HG02588 (cell line): ENCODE data around the gene PCNX3.
A peak's percentile ranks its signal among the peaks of the same experiment; 100 is the strongest.

Source experiments
- ATAC-seq: cut with Tn5 transposase; IDR thresholded peaks from one replicate; pipeline ENCODE4 v1.9.1; 2021; ENCODE audit warnings: mild to moderate bottlenecking, moderate library complexity; ENCODE audit not compliant: unreplicated experiment

Gene PCNX3

DNA sequence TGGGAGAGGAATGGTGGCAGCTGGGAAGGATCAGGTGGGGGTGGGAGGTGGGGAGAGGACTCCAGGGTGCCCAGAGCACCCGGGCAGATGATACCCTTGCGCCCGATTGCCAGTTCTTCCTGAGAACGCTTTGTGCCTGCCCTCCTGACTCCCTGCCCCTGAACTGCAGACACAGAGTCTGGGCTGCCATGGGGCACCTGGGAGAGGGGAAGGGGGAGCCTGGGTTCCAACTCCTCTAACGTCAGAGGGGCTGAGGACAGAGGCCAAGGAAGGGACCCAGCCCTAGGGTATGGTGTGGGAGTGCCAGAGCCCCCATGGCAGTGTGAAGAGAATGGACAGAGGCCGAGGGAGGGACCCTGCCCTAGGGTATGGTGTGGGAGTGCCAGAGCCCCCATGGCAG lies 19.1 kb upstream of the PCNX3 start:
- no peak for ATAC-seq

DNA sequence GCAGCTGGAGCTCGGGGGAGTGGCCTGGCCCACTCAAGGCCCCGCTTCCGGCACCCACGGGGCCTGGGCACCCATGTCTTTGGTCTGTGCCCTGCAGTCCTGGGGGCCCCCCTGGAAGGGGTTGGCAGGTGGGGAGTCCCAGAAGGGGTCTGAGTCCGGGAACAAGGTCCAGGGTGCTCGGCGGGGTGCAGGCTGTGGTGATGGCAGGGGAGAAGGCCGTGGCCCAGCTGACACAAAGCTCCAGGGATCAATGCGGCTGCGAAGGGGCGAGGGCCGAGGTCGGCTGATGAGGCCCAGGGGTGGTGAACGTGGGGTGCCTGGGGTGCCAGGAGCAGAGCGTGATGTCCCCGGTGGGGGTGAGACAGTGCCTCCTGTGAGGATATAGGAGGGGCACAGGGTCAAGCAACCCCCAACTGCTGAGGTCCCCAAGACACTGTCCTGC lies 17.3 kb upstream of the PCNX3 start:
- no peak for ATAC-seq

DNA sequence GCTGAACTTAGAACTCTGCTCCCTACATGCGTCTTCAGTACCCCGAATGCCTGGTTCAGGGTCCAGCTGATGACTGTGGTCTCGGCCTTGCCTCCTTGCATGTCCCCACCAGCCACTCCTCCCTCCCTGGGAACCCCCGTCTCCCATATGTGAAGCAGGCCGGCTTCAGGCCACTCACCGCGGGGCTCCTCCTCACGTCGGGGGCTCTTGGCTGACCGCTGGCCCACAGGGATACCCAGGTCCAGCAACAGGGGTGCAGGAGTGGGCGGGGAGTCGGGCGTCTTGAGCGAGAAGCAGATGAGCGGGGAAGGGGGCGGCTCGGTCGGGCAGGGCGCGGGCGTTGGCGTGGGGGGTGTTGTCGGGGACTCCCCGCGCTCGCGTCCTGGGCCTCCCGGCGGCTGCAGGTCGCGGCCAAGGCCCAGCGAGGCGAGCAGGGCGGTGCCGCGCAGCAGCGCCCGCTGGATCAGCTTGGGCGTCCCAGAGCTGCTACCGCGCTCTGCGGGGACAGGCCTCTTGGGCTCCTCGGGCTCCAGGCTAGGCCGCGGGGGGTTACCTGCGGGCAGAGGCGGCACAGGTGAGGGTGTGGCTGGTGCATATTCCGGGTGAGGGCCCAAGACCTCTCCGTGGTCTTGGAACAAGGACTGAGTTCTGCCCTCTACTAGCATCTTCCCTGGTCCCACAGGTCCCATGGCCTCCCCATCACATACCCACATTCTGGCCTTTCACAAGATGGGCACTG lies 16.2 kb upstream of the PCNX3 start:
- no peak for ATAC-seq

DNA sequence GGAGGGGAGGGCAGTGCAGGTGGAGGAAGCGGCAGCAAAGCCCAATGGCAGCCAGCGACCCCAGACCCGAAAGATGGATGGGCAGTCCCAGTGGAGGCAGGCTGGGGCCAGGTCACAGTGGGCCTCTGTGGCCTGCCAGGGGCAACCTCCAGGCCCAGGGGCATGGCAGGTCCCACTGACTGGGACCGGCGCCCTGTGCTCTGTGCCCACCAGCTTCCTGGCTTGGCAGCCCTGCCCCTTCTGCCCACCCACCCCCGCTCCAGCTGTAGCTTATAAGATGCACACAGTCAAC lies 15.7 kb upstream of the PCNX3 start:
- no peak for ATAC-seq

DNA sequence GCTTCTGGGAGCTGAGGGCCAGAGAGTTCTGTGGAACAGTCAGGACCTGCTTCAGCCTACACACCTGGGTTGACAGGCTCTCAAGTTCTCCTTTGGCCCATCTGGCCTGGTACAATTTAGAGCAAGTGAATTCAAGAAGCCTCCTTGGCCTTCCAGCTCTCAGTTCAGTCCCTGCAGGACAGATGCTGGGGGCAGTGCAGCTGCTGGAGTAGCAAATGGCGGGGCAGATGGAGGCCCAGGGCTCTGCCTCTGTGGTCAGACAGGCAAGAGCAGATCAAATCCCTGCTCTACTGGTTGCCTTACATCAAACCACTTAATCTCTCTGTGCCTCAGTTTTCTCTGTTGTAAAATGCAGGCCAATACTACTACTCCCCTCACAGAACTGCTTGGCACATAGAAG lies 11.3 kb upstream of the PCNX3 start:
- ATAC-seq = no peak

DNA sequence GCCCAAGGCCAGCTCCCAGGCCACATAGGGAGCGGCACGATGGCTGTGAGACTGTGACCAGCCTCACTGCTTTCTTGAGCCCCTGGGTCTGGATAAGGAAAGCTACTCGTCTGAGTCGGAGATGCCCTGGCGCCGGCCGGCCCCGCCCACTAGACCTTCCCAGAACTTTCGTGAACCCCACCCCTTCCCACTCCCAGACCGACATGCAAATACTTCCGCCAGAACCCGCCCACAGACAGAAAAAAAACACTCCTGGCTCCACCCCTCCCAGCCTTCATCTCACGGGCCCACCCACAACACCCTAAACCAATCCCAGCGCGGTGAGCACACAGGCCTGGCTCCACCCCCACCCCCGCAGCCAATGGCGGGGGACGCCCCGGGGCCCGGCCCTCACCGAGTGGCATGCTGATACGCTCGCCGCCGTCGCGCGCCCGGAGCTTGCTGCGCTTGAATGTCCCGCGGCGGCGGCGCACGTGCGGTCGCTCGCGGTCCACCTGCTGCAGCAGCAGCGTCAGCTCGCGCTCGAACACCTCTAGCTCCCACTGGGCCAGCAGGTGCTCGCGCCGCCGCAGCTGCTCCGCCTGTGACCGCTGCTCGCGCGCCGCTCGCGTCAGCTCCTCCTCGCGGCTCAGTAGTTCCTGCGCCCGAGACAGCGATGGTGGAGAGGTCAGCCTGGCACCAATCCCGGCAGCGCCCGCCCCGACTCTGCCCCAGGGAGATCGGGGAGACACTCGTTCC lies 8.5 kb upstream of the PCNX3 start:
- no peak for ATAC-seq

DNA sequence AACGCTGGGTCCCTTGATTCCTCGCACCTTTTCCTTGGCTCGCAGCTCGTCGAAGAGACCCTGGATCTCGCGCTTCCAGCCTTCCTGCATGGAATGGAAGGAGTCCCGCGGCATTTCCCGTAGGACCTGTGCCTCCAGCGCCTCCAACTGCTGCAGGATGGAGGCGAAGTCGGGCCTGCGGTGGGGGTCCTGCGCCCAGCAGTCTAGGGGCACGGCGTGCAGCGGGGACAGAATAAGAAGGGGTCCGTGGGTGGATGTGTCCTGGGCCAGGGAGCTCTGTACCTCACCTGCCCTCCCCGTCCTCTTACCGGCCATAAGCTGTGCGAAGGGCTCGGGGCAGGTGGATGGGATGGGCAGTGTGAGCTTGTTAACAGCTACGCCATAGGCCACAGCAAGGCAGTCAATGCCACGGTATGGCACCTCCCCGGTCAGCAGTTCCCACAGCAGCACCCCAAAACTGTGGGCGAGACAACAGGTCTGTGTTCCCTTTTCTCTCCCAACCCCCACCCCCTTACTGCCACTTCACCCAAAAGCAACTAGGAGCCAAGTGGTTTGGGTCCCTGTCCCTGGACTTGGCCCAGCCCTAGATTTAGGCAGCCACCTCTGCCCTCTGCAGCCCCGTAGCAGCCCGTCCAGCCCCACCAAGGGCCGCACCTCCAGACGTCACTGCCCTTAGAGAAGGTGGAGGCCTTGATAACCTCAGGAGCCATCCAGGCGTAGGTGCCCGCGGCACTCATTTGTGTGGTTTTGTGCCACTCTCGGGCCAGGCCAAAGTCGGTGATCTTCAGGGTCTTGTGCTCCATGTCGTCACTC lies 7.8 kb upstream of the PCNX3 start:
- ATAC-seq = no peak

DNA sequence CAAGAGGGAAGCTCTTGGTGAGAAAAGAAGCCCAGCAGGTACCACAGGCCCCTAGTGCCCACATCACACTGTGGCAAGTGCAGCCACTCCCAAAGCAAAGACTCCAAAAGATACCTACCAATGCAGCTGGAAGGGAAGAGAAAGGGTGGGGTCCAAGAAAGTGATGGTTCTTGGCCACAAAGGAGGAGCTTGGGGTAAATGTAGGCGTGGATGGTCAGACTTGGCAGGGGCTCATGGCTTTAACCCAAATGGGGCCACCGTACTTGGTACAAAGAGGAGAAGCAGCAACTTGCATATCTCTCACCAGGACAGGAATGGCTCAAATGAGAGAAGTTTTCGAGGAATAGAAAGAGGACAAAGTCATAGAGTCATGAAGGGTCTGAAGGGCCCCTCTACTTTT lies 6.3 kb upstream of the PCNX3 start:
- no peak for ATAC-seq

DNA sequence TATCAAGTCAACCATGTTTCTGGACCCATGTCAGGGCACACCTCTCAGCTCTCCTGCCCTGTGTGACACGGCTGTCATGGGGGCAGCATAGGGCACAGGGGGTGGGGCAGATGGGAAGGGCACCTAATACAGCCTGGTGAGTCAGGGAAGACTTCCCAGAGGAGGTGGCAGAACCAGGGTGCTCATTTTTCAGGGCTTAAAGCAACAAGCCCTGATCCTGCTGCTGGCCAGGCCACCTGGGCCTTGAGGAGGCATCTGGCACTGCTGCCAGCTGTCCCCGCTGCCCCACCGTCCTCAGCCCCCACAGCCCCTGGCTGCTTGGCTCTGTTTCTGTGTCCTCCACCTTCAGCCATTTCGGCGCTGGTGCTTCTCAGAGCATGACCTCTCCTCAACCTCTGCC lies 5.9 kb upstream of the PCNX3 start:
- ATAC-seq = no peak

DNA sequence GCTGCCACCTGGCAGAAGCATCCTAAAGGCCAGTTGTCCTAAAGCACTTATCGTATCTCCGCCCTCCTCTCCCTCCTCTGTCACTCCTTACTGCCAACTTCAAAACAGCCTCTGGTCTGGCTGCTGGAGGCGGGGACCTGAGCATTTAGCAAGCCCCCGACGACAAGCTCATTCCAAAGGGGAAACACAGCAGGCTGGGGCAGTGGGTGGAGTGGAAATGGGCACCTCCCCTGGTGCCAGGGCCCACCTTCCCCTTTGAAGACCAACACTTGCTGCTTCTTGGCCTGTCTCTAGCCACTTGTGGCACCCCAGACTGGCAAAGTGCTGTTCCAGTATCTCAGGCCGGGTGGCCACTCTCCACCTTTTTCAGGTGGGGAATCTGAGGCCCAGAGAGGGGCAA lies 5.2 kb upstream of the PCNX3 start:
- no peak for ATAC-seq

DNA sequence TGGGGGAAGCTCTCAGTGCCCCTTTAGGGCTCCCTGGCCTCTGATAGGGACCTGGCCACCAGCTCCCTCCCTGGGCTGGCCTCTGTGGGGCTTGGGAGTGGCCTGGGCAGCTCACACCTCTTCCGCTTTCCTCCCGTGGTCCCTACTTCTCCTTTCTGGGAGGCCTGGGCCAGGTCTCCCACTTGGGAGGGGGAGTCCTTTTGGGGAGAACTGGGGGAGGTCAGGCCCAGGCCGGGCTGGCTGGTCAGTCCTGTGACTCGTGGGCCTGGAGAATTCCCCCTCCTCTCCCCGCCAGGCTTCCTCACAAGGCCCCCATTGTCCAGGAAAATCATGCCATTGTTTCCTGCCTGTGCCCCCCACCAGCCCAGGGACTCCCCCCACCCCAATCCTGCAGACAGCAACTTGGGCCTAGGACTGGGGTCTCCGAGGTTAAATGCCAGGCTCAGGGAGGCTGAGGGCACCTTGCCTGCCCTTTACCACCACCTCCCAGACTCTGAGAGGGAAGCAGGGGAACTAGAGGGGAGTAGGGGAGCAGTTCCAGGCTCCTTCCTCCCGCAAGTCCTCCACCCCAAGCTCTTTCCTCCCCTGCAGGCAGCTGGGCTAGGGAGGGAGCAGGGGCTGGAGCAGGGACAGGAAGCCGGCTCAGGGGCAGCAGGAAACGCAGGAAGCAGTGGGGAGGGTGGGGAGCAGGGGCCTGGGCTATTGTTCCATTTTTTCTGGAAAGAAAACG lies 4.4 kb upstream of the PCNX3 start:
- ATAC-seq = no peak

DNA sequence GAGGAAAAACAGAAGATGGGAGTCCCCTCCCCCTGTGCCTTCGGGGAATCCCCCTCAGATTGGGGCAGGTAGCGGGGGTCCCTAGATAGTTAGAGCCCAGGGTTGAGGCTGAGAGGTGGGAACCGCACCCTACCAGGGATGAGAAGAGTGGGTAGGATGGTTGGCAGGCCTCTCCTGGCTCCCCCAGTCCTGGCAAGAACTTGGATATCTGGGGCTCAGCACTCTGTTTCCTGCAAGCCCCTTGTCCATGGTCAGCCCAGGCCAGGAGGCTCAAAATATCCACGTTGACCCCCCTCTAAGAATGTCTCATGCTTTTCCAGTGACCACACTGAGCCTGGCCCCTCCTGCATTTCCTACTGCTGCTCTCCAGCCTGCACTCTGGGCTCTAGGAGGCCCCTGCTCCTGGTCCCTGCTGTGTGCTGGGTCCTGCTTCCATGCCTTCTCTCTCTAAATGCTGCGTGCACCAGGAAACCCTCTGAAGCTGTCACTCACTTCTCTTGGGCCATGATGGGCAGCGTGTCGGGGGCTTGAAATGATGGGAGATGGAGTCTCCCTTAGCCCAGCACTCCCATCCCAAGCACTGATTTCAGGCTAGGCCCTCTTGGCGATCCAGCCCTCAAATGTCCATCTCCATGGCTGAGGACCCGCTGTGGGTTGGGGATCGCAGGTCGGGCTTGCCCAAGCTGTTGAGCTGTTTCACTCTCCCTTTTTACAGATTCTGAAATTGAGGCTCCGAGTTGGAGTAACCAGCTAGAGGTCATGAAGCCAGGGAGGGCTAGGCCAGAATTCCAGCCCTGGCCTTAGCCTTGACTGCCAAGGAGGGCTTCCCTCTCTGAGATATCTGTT lies 3.6 kb upstream of the PCNX3 start:
- no peak for ATAC-seq

DNA sequence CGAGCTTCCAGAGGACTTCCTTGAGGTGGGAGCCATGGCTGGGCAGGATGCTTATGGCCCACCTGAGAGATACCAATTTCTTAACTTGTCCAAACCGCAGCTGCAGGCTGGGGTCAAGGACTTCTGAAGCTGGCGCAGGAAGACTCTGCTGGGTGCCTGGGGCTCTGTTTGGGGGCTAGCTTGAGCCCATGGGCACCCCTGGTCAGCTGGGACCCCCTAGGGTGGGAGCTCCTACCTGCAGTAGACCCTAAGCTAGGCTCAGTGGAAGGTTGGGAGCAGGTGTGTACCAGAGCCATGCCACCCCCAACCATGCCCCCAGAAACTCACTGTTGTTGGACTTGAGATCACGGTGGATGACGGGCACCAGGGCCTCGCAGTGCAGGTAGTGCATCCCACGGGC lies 2.9 kb upstream of the PCNX3 start:
- ATAC-seq = no peak

DNA sequence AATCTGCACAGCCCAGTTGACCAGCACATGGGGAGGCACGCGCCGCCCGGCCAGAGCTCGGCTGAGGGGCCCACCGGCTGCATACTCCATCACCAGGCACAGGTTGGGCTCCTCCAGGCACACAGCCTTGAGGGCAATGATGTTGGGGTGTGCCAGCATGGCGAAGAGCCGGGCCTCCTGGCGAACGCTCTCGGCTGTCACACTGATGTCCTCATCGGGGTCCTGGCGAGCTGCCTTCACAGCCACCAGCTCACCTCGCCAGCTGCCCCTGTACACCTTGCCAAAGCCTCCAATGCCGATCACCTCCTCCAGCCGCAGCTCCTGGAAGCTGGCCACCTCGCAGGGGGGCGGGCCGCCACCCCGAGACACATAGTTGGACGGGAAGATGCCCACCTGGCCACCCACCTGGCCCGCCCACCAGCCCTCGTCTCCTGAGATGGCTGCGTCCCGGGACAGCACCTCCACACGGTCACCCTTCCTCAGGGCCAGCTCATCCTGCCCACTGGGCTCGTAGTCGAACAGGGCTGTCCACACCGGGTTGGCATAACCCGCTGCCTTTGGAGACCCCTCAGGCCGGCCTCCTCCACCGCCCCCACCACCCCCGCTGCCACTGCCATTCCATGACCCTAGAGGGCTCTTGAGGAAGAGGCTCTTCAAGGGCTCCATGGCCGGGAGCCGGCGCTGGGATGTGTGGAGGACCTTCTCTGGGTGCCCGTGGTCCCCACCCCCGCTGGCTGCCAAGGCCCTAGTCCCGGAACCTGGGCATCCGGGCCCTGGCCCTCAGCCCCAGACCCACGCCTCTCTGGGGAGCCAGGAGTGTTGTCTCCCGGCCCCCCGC lies 2.3 kb upstream of the PCNX3 start:
- ATAC-seq = no peak

DNA sequence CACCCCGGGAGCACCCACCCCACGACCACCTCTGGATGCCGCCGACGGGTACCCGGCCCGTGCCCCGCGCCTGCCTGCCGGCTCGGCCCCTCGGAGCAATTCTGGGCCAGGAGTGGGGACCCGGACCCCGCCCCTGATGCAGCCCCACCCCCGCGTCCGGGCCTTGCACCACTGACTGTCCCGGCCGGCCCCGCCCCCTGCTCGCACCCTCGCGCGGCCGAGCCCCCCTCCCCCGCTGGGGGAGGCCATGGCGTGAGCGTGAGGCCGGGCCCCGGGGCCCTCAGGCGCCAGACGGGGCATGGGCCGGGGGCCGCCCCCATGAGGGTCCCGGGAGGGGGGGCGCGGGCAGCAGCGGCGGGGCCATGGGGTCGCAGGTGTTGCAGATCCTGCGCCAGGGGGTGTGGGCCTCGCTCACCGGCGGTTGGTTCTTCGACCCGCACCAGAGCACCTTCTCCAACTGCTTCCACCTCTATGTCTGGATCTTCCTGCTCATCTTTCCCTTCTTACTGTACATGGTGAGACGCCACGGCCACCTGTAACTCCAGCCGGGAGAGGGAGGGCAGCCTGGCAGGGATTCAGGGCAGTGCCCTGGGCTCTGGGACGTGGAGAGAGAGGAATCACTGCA lies 486 bp downstream of the PCNX3 start:
- ATAC-seq = peak; percentile 4

DNA sequence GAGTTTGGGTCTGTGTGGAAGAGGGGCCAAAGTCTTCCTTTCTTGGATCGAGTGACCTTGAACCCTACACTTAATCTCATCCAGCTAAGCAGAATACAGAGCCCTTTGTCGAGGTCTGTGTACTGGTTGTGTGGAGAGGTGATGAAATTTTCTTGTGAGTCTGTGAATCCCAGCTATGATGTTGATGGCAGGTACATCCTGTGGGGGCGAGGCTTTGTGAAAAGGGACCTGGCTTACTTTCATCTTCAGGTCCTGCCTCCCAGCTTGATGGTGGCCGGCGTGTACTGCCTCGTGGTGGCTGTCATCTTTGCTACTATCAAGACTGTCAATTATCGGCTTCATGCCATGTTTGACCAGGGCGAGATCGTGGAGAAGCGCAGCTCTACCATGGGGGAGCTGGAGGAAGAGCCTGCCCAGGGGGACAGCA lies 1.0 kb downstream of the PCNX3 start:
- no peak for ATAC-seq

DNA sequence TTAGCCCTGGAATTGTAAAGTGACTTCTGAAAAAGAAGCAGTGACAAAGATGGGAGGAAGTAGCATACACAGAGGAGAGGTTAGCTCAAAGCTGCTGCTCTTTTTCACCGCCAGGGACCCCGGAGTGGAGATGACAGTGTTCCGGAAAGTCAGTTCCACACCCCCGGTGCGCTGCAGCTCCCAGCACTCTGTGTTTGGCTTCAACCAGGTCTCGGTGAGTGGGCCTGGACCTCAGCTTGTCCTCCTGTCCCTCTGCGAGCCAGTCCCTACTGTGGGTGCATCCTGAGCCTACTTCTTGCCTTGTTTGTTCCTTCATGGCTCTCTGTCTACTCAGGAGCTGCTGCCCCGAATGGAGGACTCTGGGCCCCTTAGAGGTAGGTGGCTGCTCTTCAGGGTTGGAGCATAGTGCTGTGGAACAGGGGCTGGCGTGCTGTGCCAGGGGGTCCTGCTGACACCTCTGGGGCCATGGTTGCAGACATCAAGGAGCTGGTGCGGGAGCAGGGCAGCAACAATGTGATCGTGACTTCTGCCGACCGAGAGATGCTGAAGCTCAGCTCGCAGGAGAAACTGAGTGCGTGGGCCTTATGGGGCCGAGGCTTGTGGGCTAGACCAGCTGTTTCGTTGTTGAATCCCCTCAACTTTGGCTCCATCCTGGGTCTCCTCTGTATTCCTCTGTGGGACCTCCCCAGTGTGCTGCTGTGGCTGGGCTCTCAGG lies 1.7 kb downstream of the PCNX3 start:
- no peak for ATAC-seq

DNA sequence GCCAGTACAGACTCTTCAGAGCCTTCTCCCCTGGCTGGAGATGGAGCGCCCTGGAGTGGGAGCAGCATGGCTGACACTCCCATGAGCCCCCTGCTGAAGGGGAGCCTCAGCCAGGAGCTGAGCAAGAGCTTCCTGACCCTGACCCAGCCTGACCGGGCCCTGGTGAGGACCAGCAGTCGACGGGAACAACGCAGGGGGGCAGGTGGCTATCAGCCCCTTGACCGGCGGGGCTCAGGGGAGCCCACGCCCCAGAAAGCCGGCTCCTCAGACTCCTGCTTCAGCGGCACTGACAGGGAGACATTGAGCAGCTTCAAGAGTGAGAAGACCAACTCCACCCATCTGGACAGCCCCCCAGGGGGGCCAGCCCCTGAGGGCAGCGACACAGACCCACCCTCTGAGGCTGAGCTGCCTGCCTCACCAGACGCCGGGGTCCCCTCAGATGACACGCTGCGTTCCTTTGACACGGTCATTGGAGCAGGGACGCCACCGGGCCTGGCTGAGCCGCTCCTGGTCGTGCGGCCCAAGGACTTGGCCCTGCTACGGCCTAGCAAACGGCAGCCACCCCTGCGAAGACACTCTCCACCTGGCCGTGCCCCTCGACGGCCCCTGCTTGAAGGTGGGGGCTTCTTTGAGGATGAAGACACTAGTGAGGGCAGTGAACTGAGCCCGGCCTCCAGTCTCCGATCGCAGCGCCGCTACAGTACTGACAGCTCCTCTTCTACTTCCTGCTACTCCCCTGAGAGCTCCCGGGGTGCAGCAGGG lies 2.6 kb downstream of the PCNX3 start:
- ATAC-seq = no peak
